ENCODE results near the gene COL15A1.

Gene COL15A1

DNA sequence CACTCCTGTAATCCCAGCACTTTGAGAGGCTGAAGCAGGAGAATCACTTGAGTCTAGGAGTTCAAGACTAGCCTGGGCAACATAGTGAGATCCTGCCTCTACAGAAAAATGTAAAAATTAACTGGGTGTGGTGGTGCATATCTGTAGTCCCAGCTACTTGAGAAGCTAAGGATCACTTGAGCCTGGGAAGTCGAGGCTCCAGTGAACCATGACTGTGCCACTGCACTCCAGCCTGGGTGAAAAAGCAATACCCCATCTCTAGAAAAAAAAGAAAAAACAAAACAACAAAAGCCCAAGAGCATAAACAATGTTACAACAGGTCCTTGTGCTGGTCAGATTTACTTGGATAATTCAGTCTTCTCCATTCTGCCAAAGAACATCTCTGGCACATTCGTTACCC, 116.9 kb downstream of the COL15A1 start:
- H3K4me3 Mint-ChIP-seq: no peak overlapping the region
- no peaks in the 10 kb centered on the region for H3K9me3 Mint-ChIP-seq
- H3K36me3 Mint-ChIP-seq: no peaks in the 10 kb centered on the region
- H3K27me3 Mint-ChIP-seq: no peaks in the 10 kb centered on the region
- H3K27ac Mint-ChIP-seq: peak overlapping the region; percentile 55
- ATAC-seq (ENCODE audit: low read depth) (no peak), DNase-seq (ENCODE audit: low spot score in 2 of 2) (no peak)
- peaks cover 46% of the 10 kb centered on the region for H3K4me1 Mint-ChIP-seq

DNA sequence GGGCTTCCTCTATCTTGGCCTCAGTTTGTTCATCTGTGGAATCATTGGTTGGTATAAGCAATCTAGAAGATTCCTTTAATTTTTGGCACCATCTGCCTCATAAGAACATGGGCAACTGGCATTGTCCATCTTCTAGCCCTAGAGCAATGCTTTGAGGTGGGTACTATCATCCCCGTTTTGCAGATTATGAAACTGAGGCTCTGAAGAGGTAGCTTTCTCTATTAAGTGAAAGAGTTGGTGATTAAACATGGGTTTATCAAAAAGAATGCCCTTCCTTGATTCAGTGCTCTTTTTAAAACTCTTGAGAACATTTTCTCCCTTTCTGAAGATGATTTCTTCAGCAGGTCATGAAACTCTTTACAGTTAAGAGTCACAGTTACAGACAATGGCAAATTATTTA, 118.8 kb downstream of the COL15A1 start:
- Mint-ChIP-seq H3K4me1 (peaks cover 34% of the 10 kb centered on the region), H3K9me3 (no peaks in the 10 kb centered on the region), H3K4me3 (no peak overlapping the region), H3K27me3 (no peaks in the 10 kb centered on the region), H3K27ac (no peak overlapping the region), H3K36me3 (no peaks in the 10 kb centered on the region)
- no peak for DNase-seq (ENCODE audit: low spot score in 2 of 2)
- no peak for ATAC-seq (ENCODE audit: low read depth)

DNA sequence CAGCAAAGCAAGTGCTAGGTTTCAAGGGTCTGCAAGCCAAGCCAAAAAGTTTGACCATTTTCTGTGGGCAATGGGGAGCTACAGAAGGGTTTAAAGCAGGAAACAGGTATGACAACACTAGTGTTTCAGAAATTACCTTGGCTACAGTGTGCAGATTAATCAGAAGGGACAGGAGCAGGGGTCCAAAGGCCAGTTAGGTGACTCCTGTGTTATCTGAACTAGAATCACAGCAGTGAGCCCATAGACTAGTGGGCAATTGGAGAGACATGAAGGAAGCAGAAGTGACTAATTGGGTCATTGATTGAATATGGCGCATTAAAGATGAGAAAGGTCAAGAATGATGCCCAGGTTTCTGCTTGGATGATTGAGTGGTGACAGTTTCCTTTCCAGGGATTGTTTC, 119.8 kb downstream of the COL15A1 start:
- H3K4me3 Mint-ChIP-seq: no peak overlapping the region
- ATAC-seq (ENCODE audit: low read depth) (no peak), DNase-seq (ENCODE audit: low spot score in 2 of 2) (no peak)
- H3K9me3 Mint-ChIP-seq: no peaks in the 10 kb centered on the region
- no peak overlapping the region for H3K27ac Mint-ChIP-seq
- peaks cover 28% of the 10 kb centered on the region for H3K4me1 Mint-ChIP-seq
- H3K36me3 Mint-ChIP-seq: no peaks in the 10 kb centered on the region
- H3K27me3 Mint-ChIP-seq: no peaks in the 10 kb centered on the region

DNA sequence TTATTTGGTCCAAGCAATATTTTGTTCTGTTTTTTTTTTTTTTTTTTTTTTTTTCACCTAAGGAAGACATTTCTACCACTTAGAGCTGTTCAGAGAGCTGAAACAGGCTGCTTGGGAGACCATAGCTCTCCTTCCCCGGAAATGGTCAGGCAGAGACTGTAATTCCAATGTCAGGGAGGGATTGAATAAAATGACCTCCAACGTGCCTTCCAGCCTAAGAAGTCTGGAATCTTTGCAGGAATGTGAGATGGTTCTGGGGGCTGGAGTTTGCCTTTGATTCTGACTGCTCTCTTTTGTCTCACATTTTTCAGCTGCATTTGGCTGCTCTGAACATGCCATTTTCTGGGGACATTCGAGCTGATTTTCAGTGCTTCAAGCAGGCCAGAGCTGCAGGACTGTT, 122.9 kb downstream of the COL15A1 start:
- Mint-ChIP-seq H3K36me3 (no peaks in the 10 kb centered on the region), H3K27ac (no peak overlapping the region), H3K27me3 (no peaks in the 10 kb centered on the region), H3K4me1 (peaks cover 21% of the 10 kb centered on the region), H3K4me3 (no peak overlapping the region), H3K9me3 (no peaks in the 10 kb centered on the region)
- ATAC-seq (ENCODE audit: low read depth) (no peak), DNase-seq (ENCODE audit: low spot score in 2 of 2) (no peak)

DNA sequence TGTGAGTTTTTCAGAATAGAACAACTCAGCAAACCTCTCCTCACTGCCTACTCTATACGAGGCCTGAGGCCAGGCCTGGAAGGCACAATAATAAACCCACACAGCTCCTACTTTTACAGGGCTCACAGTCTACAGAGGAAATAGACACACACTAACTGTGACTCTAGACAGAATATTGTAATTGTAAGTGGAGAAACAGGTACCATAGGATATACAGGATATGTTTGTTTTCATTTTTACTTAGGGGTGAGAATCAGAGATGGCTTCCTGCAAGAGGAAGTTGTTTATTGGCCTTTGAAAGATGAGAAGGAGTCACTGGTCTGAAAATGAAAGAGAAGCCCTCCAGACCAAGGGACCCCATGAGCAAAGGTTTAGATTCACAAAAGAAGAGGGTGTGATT, 125.4 kb downstream of the COL15A1 start:
- no peaks in the 10 kb centered on the region for H3K36me3 Mint-ChIP-seq
- no peak for ATAC-seq (ENCODE audit: low read depth)
- H3K27me3 Mint-ChIP-seq: no peaks in the 10 kb centered on the region
- no peak for DNase-seq (ENCODE audit: low spot score in 2 of 2)
- H3K27ac Mint-ChIP-seq: no peak overlapping the region
- no peak overlapping the region for H3K4me3 Mint-ChIP-seq
- peaks cover 18% of the 10 kb centered on the region for H3K4me1 Mint-ChIP-seq
- H3K9me3 Mint-ChIP-seq: no peaks in the 10 kb centered on the region

DNA sequence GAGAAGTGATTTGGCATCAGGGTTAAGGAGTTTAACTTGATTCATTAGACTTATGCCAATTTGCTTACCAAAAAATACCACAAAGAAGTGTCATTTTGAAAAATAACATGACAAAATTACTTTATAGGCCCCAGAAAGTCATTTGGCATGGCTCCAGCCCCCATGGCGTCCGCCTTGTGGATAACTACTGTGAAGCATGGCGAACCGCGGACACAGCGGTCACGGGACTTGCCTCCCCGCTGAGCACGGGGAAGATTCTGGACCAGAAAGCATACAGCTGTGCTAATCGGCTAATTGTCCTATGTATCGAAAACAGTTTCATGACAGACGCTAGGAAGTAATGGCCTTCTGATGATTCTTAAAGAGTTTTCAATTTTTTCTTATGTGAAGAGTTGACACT, 125.8 kb downstream of the COL15A1 start:
- H3K4me3 Mint-ChIP-seq: no peak overlapping the region
- H3K27me3 Mint-ChIP-seq: no peaks in the 10 kb centered on the region
- no peaks in the 10 kb centered on the region for H3K9me3 Mint-ChIP-seq
- DNase-seq (ENCODE audit: low spot score in 2 of 2) (no peak), ATAC-seq (ENCODE audit: low read depth) (no peak)
- H3K27ac Mint-ChIP-seq: no peak overlapping the region
- H3K4me1 Mint-ChIP-seq: peaks cover 15% of the 10 kb centered on the region
- no peaks in the 10 kb centered on the region for H3K36me3 Mint-ChIP-seq

DNA sequence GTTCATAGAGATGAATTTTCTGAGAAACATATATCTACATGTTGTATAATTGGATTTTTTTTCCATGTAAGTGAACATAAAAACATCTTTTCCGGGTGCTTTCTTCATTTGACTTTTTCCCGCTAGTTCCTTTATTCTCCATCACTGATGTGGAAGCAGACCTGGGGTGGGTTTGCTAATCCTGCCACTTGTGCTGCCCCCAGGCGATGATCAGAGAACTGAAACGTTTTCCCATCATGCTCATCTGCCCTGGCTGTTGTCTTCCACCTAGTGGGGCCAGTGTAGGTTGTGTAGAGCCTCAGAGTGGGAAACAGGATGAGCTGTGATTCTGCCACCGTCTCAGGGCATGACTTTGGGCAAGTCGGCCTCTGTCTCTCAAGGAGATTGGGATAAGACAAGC, 127.0 kb downstream of the COL15A1 start:
- H3K4me1 Mint-ChIP-seq: peaks cover 9% of the 10 kb centered on the region

DNA sequence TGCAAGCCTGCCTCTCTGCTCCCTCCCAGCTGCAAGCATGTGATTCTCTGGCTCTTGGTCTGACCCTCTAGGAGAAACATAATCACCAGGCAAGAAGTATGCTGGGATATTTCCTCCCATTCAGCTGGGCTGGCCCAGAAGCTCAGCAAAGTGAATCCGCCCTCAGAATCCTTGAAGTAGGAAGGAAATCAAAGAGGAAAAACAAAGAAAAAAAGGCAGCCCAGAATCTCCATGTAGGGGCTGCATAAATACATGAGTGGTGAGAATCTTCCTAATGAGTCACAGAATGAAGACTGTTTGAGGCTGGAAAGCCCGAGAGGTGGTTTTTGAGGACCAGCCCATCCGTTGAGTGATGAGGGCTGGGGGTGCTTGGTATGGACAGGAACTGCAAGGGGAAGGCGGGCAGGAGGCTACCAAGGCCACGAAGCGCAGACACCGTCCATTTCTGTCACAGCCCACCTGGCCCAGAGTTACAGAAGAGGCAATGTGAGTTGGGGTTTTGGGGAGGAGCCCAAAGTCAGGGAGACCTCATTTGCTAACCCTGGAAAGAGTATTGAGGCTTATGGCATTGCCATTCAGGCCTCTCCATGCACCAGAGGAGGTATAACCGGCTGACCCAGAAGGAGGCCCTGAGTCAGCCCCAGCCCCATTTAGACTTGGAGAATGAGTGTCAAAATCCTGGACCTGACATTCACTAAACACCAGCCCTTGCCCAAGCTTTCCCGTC, 127.8 kb downstream of the COL15A1 start:
- Mint-ChIP-seq H3K36me3 (no peaks in the 10 kb centered on the region), H3K27ac (no peak overlapping the region), H3K4me1 (peaks cover 13% of the 10 kb centered on the region), H3K4me3 (no peak overlapping the region), H3K9me3 (no peaks in the 10 kb centered on the region), H3K27me3 (no peaks in the 10 kb centered on the region)
- ATAC-seq (ENCODE audit: low read depth) (no peak), DNase-seq (ENCODE audit: low spot score in 2 of 2) (no peak)

More for the DNA sequence above, 127.0 kb downstream of the COL15A1 start:
- Mint-ChIP-seq H3K36me3 (no peaks in the 10 kb centered on the region), H3K4me3 (no peak overlapping the region), H3K9me3 (no peaks in the 10 kb centered on the region), H3K27ac (no peak overlapping the region), H3K27me3 (no peaks in the 10 kb centered on the region)
- DNase-seq (ENCODE audit: low spot score in 2 of 2) (no peak), ATAC-seq (ENCODE audit: low read depth) (no peak)

DNA sequence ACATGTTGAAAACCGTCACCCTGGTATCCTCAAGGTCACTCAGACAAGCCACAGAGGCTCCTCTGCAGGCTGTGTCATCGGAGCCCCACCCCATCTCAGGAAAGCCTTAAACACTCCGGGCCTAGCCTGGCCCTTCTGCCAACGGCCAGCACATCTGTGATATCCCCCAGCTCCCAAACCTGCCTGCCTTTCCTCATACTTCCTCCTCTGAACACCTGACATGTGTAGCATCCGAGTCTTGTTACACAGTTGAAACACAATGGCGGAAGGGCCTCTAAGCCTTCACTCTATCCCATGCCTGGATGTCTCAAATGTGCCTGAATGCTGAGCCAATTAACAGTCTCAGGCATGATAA, 128.3 kb downstream of the COL15A1 start:
- Mint-ChIP-seq H3K9me3 (no peaks in the 10 kb centered on the region), H3K4me1 (peaks cover 19% of the 10 kb centered on the region), H3K27me3 (no peaks in the 10 kb centered on the region), H3K4me3 (no peak overlapping the region), H3K27ac (no peak overlapping the region), H3K36me3 (no peaks in the 10 kb centered on the region)
- DNase-seq (ENCODE audit: low spot score in 2 of 2) (no peak), ATAC-seq (ENCODE audit: low read depth) (no peak)

DNA sequence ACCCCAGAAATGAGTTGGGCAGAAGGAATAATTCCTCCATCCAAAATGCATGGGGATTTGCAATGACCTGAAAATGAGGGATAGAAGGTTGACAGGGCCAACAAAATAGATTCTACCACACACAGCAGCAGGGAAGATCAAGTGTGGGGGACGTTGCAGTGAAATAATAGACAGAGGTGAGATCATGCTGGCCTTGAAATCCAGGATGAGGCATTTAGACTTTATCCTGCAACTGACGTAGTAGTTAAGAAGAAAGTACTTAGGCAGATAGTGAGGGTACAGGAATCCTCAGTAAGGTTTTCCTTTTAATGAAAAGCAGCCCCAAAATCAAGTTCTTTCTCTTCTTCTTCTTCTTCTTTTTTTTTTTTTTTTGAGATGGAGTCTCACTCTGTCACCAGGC, 129.6 kb downstream of the COL15A1 start:
- Mint-ChIP-seq H3K27me3 (no peaks in the 10 kb centered on the region), H3K9me3 (no peaks in the 10 kb centered on the region), H3K4me1 (peaks cover 20% of the 10 kb centered on the region), H3K36me3 (no peaks in the 10 kb centered on the region), H3K4me3 (no peak overlapping the region), H3K27ac (no peak overlapping the region)
- ATAC-seq (ENCODE audit: low read depth): no peak
- DNase-seq (ENCODE audit: low spot score in 2 of 2): no peak

DNA sequence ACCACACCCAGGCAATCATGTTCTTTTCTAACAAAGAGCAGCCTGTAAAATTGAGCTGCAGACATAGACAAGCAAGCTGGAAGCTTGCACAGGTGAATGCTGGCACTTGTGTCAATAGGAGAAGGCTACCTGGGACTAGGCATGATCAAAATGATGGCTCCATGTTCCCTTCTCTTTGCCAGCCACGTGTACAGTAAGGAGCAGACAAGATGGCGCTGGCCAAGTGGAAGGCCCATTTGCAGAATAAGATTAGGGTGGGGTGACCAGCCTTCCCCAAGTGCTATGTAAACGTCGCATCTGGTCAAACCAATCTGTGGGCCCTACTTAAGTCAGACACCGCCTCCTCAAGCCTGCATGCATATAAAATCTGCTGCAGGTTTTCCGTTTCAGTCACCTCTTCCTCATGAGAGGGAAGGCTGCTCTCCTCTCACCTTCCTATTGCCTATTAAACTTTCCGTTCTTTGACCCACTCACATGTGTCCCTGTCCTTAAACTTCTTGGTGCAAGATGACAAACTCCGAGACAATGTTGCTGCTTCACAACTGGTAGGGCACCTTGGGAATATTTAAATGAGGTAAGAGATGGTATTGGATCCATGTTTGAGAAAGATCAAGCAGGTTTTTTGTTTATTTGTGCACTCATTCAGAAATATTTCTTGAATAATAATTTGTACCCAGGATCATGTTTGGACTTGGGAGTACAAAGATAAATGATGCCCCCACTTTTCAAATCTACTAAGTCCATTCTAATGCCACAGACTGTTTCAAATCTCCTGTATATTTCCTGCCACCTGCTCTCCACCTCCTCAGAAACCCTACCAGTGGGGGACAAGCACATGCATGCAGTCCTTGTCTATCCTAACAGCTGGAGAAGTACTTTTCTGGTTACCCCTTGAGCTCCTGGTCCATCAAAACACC, 130.5 kb downstream of the COL15A1 start:
- Mint-ChIP-seq H3K36me3 (no peaks in the 10 kb centered on the region), H3K9me3 (no peaks in the 10 kb centered on the region), H3K27me3 (no peaks in the 10 kb centered on the region), H3K4me3 (no peak overlapping the region), H3K27ac (no peak overlapping the region), H3K4me1 (peaks cover 13% of the 10 kb centered on the region)
- ATAC-seq (ENCODE audit: low read depth): no peak
- no peak for DNase-seq (ENCODE audit: low spot score in 2 of 2)

DNA sequence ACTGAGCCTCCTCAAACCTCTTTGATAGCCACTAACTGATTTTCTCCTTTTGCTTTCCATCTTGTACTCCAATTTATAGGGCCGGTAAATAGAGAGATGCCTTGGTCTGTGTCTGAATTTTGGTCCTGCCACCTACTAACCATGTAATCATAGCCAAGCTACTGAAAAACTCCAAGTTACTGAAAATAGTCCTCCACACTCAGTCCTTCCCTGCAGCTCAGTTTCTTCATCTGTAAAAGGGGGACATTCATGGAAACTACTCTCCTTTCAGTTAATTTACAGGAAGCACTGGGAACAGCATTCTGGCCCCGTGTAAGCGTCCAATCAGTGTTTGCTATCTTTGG, 131.2 kb downstream of the COL15A1 start:
- no peak overlapping the region for H3K27ac Mint-ChIP-seq

DNA sequence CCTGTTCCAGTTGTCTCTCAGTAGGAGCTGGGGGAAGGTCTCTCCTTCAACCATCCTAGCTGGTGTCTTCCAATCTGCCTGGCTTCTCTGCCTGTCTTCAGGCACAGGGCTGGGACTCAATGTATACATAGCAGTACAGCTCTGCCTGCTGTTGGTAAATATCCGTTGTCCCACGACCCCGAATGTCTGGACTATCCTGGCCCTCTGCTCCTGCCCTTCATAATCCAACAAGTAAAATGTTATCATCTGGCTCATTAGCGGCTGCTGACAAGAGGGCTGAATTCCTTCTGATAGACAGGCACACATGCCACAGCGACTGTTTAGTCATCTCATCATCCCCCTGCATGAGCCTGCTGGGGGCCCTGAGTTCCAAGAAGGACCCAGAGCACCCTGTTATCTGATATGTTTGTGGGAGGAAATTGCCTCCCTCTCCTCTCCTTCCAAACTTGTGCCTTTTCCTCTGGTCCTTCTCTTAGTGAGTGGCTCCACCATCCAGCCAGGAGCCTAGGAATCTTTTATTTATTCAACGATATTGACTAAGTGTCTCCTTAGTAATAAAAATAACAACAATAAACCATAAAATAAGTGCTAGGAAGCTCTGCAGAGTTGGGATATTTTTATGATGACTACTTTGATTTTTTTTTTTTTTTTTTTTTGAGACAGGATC, 131.7 kb downstream of the COL15A1 start:
- no peak overlapping the region for H3K27ac Mint-ChIP-seq
- ATAC-seq (ENCODE audit: low read depth) (no peak), DNase-seq (ENCODE audit: low spot score in 2 of 2) (no peak)
- peaks cover 11% of the 10 kb centered on the region for H3K4me1 Mint-ChIP-seq
- H3K4me3 Mint-ChIP-seq: no peak overlapping the region
- no peaks in the 10 kb centered on the region for H3K36me3 Mint-ChIP-seq
- no peaks in the 10 kb centered on the region for H3K27me3 Mint-ChIP-seq
- no peaks in the 10 kb centered on the region for H3K9me3 Mint-ChIP-seq

More for the DNA sequence above, 131.2 kb downstream of the COL15A1 start:
- ATAC-seq (ENCODE audit: low read depth) (no peak), DNase-seq (ENCODE audit: low spot score in 2 of 2) (no peak)
- no peaks in the 10 kb centered on the region for H3K27me3 Mint-ChIP-seq
- no peak overlapping the region for H3K4me3 Mint-ChIP-seq
- H3K9me3 Mint-ChIP-seq: no peaks in the 10 kb centered on the region
- no peaks in the 10 kb centered on the region for H3K36me3 Mint-ChIP-seq
- H3K4me1 Mint-ChIP-seq: peaks cover 11% of the 10 kb centered on the region

DNA sequence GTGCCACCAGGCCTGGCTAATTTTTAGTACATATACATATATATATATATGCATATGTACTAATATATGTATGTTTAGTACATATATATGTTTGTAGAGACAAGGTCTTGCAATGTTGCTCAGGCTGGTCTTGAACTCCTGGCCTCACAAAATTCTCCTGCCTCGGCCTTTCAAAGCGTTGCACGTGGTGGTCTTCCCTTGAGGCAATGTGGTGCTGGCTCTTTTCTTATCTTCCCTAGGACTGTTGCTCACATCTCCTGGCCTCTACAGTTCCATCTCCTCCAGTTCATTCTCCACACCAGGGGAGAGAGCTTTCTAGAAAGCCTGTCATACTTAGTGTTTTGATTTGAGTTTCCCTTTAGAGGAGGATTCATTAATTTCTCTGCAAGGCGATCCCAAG, 132.3 kb downstream of the COL15A1 start:
- ATAC-seq (ENCODE audit: low read depth) (no peak), DNase-seq (ENCODE audit: low spot score in 2 of 2) (no peak)
- Mint-ChIP-seq H3K4me1 (peaks cover 16% of the 10 kb centered on the region), H3K27me3 (no peaks in the 10 kb centered on the region), H3K27ac (no peak overlapping the region), H3K9me3 (no peaks in the 10 kb centered on the region), H3K4me3 (no peak overlapping the region), H3K36me3 (no peaks in the 10 kb centered on the region)
